Activated gamma-delta T cell (primary cell): ENCODE data around the gene TFAP2E.
A peak's percentile ranks its signal among the peaks of the same experiment; 100 is the strongest.

Source experiments
- DNase-seq: peaks from one replicate; lab custom pipeline; 2025; lab: John Stamatoyannopoulos, UW

The TFAP2E gene

DNA sequence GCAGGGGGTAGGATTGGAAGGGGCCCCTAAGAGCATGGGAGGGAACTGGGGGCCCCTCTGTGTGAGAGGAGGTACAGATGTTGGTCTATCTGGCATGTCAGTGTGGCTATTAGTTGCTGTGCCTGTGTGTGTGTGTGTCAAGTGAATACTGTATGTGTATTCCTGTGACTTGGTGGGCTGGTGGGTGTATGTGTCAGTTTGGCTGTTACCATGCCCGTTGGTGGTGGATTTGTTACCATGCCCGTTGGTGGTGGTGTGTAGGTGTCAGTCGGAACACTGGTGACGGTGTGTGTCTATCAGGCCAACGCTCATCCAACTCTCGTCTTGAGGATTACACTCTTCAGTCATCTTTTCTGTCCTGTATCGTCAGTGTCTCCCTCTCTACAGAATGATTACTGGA, 22.6 kb downstream of the TFAP2E start:
- no peak for DNase-seq

DNA sequence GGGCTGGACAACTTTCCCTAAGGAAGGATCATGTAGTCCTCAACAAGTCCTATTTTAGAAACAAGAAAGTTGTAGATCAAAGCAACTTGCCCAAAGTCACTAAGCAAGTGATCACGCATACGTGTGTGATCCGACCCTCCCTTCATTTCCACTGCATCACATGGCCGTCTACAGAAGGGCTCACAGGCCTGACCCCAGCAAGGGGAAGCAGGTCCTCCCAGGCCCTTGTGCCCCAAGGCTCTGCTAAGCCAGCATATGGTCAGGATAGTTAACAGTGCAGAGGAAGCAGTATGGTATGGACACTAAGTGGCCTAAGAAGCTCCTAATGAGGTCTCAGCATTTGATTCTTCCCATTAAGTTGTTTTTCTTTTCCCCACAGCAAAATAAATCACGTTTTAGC, 24.8 kb downstream of the TFAP2E start:
- DNase-seq = no peak

DNA sequence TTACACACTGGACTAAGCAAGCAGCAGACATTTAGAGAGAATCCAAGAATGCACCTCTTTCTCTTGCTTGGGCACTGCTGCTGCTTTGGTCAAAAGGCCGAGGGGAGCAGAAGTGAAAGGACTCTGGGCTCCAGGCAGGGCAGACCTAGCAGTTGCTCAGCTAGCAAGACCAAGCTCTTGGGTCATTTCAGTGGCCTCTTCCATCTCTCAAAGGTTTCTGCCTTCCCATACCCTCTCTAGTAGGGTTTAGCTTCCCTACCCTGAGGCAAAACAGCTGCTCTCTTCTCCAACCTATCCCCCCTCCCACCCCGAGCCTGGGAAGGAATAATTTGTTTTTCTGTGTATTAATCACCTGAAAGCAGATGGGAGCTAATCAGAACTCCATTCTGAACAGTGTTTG, 25.8 kb downstream of the TFAP2E start:
- no peak for DNase-seq

DNA sequence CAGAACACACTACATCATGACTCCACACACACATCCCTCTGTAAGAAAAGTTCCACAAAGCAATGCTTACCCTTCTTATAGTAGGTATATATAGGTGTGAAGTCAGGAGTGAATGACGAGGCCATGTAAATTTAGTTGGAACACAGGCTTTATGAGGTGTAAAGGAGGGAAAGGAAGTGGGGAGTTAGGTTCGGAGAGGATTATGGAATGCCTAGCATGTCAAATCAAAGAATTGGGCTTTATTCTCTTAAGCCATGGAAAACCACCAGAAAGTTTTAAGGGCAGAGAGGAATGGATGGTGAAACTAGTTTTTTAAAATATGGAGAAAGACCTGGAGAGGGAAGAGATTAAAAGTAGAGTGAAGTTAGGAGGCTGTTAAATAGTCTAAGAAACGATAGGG, 26.3 kb downstream of the TFAP2E start:
- DNase-seq = no peak

DNA sequence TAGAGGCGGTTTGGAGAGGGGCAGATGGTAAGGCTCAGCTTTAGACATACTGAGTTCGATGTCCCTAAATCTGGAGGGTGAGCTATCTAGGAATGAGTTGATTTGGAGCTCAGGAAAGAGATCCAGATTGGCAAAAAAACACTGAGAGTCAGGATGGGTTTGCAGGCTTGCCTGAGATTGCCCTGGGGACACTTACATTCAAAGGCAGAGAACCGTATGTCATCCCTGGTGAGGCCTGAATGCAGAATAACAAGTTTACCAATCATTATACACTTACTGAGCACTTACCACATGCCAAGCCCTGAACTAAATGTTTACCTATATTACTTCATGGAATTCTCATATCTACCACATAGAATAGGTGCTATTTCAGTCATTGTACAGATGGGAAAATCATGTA, 27.5 kb downstream of the TFAP2E start:
- DNase-seq = no peak

DNA sequence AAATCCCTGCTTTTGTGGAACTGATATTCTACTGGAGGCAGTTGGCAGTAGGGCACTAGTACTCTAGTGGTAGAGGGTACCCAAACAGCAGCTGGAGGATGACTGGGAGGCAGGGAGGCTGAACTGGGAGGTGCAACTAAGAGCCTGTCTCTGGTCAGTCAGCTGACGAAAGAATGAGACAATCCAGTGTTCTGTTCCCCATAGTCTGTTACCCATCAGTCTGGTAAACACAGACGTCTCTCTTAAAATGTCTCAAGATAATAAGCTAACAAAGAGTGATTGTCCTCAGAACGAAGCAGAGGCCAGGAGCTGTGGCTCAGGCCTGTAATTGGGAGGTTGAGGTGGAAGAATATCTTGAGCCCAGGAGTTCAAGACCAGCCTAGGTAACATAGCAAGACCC, 30.4 kb downstream of the TFAP2E start:
- no peak for DNase-seq

DNA sequence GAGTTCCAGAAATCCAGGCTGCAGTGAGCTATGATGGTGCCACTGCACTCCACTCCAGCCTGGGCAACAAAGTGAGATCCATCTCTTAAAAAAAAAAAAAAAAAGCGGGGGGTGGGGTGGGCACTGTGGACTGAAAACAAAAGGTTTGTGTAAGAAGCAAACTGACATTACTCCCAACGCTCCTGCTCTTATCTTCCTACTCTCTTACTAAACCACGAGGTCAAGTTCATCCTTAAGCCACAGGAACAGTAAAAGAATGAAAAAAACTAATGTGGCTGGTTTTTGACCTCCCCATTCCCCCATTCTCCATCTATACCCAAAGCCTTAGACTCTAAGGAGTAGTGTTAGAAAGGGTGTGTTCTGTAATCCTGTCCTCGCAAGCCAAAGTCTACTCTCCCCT, 30.8 kb downstream of the TFAP2E start:
- no peak for DNase-seq

DNA sequence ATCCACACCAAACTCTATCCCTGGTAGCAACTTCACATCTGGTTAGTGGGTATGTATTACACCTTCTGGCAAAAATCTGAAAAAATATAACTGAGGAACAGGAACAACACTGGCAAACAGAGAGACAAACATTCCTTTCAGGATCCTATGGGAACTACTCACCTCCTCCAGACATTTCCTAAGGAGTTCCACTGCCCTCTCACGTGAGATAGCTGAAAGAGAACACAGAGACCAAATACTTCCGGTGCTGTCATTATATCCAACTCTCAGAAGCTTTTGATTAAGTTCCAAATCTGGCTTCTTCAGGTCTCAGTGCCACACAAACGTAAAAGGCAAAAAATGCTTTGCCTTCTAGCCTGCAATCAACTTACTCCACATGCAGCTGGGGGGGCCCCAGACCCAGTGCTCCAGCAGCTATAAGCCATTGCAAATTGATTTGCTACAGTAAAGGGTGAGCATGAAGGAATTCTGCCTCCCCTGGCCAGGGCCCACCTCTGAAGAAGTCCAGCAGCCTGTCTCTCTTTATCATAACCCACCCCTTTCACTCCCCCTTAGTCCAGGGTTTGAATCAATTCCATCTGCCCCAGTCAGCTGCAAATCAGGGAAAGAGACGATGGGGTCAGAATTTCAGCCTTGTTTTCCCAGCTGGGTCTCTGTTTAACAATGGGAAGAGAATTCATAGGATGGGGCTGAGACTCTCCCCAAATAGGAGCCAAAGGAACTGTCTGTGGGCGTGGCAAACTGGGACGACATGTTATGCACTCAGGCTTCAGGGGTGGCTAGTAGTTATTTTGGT, 32.2 kb downstream of the TFAP2E start:
- no peak for DNase-seq

DNA sequence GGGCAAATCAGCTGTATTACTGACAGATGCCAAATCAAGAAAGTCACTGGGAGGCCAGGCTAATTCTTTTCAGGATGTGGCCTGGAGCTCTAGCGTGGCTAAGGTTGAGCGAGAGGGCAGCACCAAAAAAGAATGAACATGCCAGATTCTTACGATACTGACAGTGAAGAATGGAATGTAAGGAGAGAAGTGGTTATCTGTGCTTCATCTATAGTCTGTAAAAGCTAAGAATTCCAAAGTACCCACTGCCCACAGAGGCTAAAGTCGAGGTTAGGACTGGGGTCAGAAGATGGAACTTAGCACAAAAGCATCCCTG, 32.7 kb downstream of the TFAP2E start:
- no peak for DNase-seq

DNA sequence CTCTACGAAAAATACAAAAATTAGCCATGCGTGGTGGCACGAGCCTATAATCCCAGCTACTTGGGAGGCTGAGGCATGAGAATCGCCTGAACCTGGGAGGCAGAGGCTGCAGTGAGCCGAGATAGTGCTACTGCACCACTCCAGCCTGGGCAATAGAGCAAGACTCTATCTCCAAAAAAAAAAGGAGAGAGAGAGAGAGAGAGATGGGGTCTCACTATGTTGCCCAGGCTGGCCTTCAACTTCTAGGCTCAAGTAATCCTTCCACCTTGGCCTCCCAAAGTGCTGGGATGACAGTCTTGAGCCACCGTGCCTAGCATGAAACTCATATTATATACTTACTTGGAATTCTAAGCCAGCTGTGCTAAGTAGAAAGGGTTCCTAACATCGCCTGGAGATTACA, 38.5 kb downstream of the TFAP2E start:
- DNase-seq = no peak

DNA sequence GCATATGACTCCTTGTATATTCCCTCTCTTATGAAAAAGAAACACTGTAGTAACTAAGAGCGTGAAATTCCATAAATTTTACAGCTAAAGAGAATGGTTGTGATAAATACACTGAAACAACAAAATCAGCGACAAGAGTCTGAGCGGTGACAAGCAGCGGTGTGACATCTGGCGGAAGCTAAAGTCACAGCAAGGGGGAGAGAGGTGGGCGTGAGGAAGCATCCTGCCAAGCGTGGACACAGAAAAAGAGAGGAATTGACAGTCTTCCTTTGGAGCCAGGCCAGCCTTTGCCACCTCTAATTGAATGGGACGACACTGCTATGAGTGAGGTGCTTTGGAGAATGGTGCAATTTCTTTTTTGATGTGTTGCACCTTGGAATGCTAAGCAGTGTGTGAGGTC, 42.3 kb downstream of the TFAP2E start:
- DNase-seq = no peak

DNA sequence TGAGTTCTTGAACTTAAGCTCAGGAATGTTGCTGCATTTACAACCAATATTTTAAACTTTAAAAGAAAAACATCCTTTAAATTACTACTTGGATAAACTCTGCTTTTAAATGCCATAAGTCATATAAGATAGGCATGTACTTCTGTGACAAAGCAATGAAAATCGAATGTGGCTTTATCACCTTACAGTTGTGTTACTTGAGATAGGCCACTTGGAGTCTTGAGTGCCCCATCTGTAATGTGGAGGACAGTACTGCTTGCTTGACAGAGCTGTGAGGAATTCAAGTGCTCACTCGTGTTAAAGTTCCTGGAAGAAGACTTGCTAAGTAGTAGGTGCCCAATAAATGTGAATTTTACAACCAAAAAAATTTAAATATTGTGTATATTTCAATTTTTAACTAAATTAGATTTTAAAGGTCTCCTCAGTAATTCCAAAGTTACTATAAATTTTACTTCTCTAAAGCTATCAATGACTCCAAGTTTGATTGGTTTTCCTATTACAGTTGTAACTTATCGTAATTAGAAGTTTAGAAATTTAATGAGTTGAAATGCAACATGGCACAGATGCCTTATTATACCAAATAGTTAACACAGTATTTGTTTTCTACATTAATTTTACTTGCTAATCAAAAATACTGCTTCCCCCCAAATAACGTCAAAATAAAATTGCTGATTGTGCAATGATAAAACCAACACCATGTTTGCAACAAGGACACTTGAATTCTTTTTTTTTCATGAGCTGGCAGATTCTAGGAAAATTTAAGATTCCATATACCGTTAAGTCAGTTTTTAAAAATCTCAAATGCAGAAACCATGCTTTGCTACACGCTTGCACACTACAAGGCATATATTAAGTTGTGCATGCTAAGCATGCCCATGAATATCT, 46.4 kb downstream of the TFAP2E start:
- DNase-seq = no peak

DNA sequence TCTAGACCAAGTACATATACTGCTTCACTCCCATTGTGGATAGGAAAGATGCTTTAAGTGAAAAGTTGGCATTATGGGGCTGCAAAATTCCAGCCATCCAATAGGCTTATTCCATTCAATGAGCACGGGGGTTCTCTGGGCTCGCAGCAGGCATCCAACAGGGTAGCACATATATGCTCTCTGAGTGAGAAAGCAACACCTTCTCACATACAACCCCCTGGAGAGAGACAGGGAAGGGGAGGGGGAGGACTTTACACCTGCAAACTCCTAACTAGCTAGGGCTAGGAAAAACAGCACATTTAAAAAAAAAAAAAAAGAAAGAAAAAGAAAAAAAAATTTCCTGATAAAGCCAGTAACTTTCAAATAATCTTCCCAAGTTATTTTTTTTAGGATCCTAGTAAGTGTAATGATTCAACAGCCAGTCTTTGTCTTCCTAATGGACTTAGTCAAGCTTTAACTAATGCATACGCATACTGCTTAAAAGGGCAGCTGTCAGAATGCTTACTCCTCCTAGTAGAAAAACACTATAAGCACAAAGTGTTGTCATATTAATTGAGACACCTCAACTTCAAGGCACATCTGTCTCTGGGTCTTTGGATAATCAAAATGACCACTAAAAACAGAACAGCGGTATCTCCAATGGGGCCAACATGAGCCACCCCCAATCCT, 49.5 kb downstream of the TFAP2E start:
- no peak for DNase-seq

DNA sequence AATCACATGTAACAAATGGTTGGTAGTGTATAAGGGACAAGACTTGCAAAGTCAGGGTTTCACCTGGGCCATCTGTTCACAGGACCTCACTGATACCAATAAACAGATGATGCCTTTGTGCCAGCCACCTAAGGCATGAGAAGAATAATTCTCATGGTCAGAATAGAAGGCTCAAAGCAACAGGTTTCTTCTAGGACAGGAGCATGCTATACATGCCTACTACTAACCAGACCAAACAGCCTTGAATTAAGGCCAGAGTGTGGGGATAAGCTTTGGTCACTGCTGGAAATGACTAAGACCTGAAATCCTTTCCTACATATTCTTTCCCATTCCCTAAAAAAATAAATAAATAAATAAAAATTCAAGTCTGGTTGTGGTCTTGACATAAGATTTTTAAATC, 50.7 kb downstream of the TFAP2E start:
- no peak for DNase-seq

DNA sequence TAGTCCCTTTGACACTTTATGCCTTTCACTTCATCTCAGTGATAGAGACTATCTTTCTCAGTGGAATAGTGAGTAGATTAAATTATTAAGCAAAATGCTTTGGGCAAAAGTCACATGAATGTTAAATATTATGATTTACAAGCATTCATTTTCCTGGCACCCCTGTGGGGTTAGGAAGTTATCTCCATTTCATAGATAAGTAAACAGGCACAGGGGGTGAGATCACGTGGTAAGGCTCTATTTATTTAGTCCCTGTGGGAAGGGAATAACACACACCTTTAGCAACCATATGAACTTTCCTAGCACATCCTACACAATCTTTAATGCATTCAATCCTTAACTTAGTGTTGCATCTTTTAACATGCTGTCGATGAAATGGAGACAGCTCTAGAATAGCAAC, 55.9 kb downstream of the TFAP2E start:
- DNase-seq = no peak

DNA sequence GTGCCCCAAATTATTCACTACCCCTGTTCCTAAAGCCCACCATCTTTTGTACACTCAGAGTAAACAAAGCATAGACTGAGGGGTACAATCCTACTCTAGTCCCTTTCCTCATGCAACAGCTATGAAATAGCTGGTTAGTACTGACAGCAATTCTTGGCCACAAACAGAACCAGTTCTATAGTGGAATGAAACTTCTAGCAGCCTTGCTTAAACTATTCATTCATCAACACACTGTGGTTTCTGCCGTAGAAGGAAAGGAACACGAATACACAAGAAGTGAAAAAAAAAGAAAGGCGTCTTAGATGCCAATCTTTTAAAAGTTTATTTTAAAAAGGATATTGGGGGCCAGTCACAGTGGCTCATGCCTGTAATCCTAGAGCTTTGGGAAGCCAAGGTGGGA, 58.3 kb downstream of the TFAP2E start:
- DNase-seq = no peak

DNA sequence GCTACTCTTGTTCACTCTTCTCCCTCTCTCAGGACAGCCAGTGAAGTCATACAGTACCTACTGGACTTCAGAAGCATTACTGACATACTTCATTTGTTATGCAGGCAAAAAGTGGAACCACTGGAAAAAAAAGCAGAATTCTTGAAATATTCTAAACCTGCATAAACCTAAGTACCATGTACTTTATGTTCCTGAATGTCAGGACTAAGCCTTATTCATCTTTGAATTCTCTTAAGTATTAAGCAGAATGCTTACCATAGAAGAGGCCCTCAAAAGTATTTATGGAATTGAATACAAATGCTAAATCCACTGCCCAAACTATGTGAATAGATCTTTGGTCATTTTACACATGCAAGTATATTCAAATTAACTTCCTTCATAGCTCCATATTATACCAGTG, 60.4 kb downstream of the TFAP2E start:
- DNase-seq = no peak

DNA sequence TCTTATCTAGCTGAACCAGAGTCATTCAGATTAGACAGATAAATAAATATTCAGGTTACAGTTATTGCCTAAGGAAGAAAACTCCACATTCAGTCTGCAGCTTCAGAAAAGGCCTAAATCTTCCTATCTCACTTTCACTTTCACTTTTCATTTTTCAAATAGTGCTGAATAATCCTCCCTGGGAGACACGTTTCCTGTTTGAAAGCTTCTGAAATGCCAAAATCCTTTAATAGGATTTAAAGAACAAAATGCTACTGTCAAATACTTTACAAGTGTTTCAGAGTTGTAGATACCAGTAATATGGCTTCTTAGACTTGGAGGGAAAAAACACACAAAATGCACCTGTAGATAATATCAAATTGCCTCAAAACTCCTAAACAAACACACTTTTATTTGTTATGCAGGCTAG, 64.3 kb downstream of the TFAP2E start:
- DNase-seq = no peak

DNA sequence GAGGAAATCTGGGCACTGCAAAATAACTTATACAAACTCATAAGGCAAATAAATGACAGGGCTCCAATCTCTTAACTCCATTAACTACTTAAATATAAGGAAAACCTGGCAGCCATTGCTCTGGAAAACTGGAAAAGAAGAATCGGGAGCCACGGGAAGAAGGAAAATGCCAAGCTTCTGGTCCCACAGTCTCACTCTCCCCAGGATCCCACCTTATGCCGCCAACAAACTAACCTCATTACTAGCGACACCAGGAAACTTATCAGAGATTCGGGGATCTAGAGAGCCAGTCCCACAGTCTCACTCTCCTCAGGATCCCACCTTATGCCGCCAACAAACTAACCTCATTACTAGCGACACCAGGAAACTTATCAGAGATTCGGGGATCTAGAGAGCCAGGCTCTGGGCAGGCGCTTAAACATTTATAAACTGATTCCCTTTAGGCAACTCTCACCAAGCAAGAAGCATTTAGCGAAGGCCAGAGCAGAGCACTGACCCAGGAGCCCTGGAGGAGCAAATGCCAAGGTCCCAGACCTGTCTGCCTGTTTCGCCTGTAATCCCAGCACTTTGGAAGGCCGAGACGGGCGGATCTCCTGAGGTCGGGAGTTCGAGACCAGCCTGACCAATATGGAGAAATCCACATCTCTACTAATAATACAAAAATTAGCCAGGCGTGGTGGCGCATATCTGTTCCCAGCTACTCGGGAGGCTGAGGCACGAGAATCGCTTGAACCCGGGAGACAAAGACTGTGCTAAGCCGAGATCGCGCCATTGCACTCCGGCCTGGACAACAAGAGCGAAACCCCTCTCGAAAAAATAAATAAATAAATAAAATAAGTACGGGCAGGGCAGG, 67.5 kb downstream of the TFAP2E start:
- DNase-seq = no peak

DNA sequence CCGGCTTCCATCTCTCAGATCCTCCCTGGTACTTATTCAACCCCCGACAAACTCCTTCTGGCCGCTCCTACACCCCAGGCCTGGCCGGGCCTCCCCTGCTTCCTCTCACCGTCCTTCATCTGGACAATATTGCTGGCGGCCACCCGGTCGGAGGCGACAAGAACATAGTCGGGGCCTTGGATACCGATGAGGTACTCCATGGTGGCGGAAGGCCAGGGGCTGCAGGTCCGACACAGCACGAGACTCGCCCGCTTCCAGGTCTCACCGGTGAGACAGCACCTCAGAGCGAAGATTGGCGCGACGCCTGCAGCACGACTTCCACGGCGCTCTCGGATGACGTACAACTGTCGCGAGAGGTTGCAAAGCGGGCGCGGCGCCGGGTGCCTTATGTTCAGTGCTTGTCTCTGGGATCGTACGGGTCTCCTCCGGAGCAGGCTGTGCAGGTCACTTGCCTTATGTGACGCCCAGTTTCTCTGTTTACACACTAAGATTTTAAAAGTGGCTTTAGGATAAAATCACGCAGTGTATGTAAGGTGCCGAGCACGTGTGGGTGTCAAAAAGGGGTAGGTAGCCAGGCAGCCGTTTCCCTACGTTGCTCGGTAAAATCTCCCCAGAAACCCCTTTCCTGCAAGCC, 68.2 kb downstream of the TFAP2E start, which contains the start of gene PSMB2:
Gene PSMB2, minus strand, starts transcription at position 294 of the 634 bp plus-strand sequence. Its CDS starts 94 bp downstream, at position 200.
- peak; percentile 81 for DNase-seq

DNA sequence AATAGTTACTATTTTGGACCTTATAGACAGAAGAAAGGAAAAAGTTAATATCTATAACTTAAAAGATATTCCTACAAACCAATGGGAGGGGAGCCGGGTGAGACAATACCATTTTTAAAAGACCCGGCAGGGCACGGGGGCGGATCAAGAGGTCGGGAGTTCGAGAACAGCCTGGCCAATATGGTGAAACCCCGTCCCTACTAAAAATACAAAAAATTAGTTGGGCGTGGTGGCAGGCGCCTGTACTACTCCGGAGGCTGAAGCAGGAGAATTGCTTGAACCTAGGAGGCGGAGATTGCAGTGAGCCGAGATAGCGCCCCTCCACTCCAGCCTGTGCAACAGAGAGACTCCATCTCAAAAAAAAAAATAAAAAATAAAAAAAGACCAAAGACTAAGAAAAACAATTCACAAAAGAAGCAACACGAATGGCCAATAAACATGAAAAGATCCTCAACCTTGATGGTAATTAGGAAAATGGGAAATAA, 69.4 kb downstream of the TFAP2E start:
- DNase-seq = no peak
